GM18951 (cell line): ENCODE results near the gene TPCN1.

Source experiments
- POLR2A ChIP-seq: IDR thresholded peaks from 4 replicates; pipeline ENCODE4 v1.6.1; 2011; ENCODE audit warnings: mild to moderate bottlenecking; ENCODE audit not compliant: insufficient read length, insufficient read depth; ENCODE audit errors: extremely low read depth
- in situ Hi-C: fragments of 300-500 bp; cut with MboI; formaldehyde crosslinking; loops from one replicate; pipeline ENCODE4 v1.12.0; 2022; ENCODE audit warnings: low sequenced_read_pairs, mixed read lengths, inconsistent platforms; ENCODE audit not compliant: unreplicated experiment

Gene TPCN1

GRCh38 chr12:113244047-113244460 is 22.8 kb downstream of the TPCN1 start:
- in situ Hi-C loops = no loop called here
- no peak for TF ChIP-seq POLR2A

GRCh38 chr12:113244478-113244958 is 23.3 kb downstream of the TPCN1 start:
- TF ChIP-seq POLR2A = no peak
- in situ Hi-C loops = no loop called here

- TF ChIP-seq POLR2A = no peak
- in situ Hi-C loops = no loop called here
Measured at GRCh38 chr12:113245695-113246477, 24.6 kb downstream of the TPCN1 start.

GRCh38 chr12:113246478-113247122 is 25.3 kb downstream of the TPCN1 start:
- in situ Hi-C loops = no loop called here
- no peak for TF ChIP-seq POLR2A

- in situ Hi-C loops = no loop called here
- no peak for TF ChIP-seq POLR2A
Measured at GRCh38 chr12:113247123-113248050, 26.1 kb downstream of the TPCN1 start.

GRCh38 chr12:113248051-113248825 is 27.0 kb downstream of the TPCN1 start:
- in situ Hi-C loops = no loop called here
- TF ChIP-seq POLR2A = no peak

- in situ Hi-C loops = no loop called here
- TF ChIP-seq POLR2A = no peak
Measured at GRCh38 chr12:113248842-113249435, 27.7 kb downstream of the TPCN1 start.

GRCh38 chr12:113249546-113249945 is 28.3 kb downstream of the TPCN1 start:
- in situ Hi-C loops = no loop called here
- no peak for TF ChIP-seq POLR2A

- in situ Hi-C loops = no loop called here
- TF ChIP-seq POLR2A = no peak
Measured at GRCh38 chr12:113250045-113250444, 28.8 kb downstream of the TPCN1 start.

GRCh38 chr12:113251404-113252070 is 30.3 kb downstream of the TPCN1 start:
- in situ Hi-C loops = no loop called here
- no peak for TF ChIP-seq POLR2A

GRCh38 chr12:113252494-113252893 is 31.2 kb downstream of the TPCN1 start:
- no peak for TF ChIP-seq POLR2A
- in situ Hi-C loops = no loop called here
